Smooth muscle cell (in vitro differentiated cells): ENCODE measurements around the gene GAD2. TPM values are rescaled to one million over a fixed set of nuclear protein-coding genes. Genes with fewer than 3 reads are reported as not detected.

Experiments
- DNase-seq: peaks from one replicate; lab custom pipeline; 2025; ENCODE audit not compliant: unreplicated experiment; lab: John Stamatoyannopoulos, UW
- H2AFZ ChIP-seq: fragments of 200-600 bp; sonication (generic); 2 replicates; pipeline ENCODE4 v1.6.0; 2016; ENCODE audit warnings: antibody characterized with exemption, low read depth, mild to moderate bottlenecking
- H3F3A ChIP-seq: fragments of 200-600 bp; sonication (generic); 2 replicates; pipeline ENCODE4 v1.6.0; 2017; ENCODE audit warnings: antibody characterized with exemption, low read depth
- H3K27ac ChIP-seq: fragments of 200-600 bp; sonication (generic); 2 replicates; pipeline ENCODE4 v1.5.1; 2016; ENCODE audit warnings: low read depth, mild to moderate bottlenecking
- H3K27me3 ChIP-seq: fragments of 200-600 bp; sonication (generic); 2 replicates; pipeline ENCODE4 v1.6.1; 2016; ENCODE audit warnings: low read depth, mild to moderate bottlenecking
- H3K36me3 ChIP-seq: fragments of 200-600 bp; sonication (generic); 2 replicates; pipeline ENCODE4 v1.5.1; 2016; ENCODE audit warnings: low read depth
- H3K4me1 ChIP-seq: fragments of 200-600 bp; sonication (generic); 2 replicates; pipeline ENCODE4 v1.5.1; 2016; ENCODE audit warnings: low read depth
- H3K4me2 ChIP-seq: fragments of 200-600 bp; sonication (generic); 2 replicates; pipeline ENCODE4 v1.6.0; 2016; ENCODE audit warnings: mild to moderate bottlenecking
- H3K4me3 ChIP-seq: fragments of 200-600 bp; sonication (generic); 2 replicates; pipeline ENCODE4 v1.5.1; 2016; ENCODE audit warnings: mild to moderate bottlenecking
- H3K79me2 ChIP-seq: fragments of 200-600 bp; sonication (generic); 2 replicates; pipeline ENCODE4 v1.6.0; 2016; ENCODE audit warnings: low read depth, mild to moderate bottlenecking
- H3K9ac ChIP-seq: fragments of 200-600 bp; sonication (generic); 2 replicates; pipeline ENCODE4 v1.6.0; 2016; ENCODE audit warnings: low read depth
- H3K9me3 ChIP-seq: fragments of 200-600 bp; sonication (generic); replicated peaks from 2 replicates; pipeline ENCODE4 v1.5.1; 2016; ENCODE audit warnings: low read depth
- H4K20me1 ChIP-seq: fragments of 200-600 bp; sonication (generic); 2 replicates; pipeline ENCODE4 v1.6.0; 2016; ENCODE audit warnings: low read depth
- WGBS: methylation state at CpG from one replicate; pipeline ENCODE4 v1.1.7; 2016; ENCODE audit warnings: low lambda C conversion rate; 5-methylcytosine and 5-hydroxymethylcytosine counted together
- polyA plus RNA-seq: library from polyadenylated mRNA; unstranded; fragments of >200 nt; fragmentation: Nextera tagmentation; extraction: Ambion mirVana; gene quantifications from 2 replicates; pipeline ENCODE4 v1.2.1, GENCODE V29; 2016
- total RNA-seq: library from RNA; depleted of rRNA; stranded (reverse); fragments of >200 nt; gene quantifications from 2 replicates; pipeline ENCODE4 v1.2.3, GENCODE V29; 2014
- TF ChIP-seq, protein P1 (sequence below): fragments of 200-600 bp; sonication (generic); IDR thresholded peaks from 2 replicates; pipeline ENCODE4 v1.5.1; 2017; ENCODE audit warnings: borderline replicate concordance, mild to moderate bottlenecking, antibody characterized with exemption; ENCODE audit not compliant: insufficient read depth, poor library complexity, severe bottlenecking

GAD2 gene
- total and polyA plus RNA-seq, 2 experiments from 2014 or later: not detected

DNA sequence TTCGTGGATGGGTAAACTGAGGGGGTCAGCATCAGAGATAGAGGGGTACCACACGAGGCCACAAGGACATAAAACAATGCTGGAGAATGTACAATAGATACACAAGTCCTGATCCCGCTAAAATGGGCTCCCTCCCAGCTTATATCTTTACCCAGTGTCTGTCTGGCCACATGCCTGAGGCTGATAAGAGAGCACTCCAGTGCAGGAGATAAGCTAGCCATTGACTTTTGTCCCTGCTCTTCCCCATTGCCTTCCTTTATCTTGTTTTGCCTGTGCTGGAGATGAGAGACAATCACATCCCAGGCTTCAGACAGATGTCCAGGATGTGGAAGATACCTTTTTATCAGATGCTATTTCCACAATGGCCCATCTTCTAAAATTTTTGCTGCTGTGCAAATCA lies 6.0 kb downstream of the GAD2 start:
- 42% methylated on average over 3 of the region's 3 CpGs for WGBS
- no peaks in the 10 kb centered on the region for H3F3A ChIP-seq
- H3K79me2 ChIP-seq: no peaks in the 10 kb centered on the region
- no peak overlapping the region for H3K9ac ChIP-seq
- H3K9me3 ChIP-seq: no peaks in the 10 kb centered on the region
- H3K27ac ChIP-seq: no peak overlapping the region
- DNase-seq: no peak
- TF ChIP-seq, protein P1, sequence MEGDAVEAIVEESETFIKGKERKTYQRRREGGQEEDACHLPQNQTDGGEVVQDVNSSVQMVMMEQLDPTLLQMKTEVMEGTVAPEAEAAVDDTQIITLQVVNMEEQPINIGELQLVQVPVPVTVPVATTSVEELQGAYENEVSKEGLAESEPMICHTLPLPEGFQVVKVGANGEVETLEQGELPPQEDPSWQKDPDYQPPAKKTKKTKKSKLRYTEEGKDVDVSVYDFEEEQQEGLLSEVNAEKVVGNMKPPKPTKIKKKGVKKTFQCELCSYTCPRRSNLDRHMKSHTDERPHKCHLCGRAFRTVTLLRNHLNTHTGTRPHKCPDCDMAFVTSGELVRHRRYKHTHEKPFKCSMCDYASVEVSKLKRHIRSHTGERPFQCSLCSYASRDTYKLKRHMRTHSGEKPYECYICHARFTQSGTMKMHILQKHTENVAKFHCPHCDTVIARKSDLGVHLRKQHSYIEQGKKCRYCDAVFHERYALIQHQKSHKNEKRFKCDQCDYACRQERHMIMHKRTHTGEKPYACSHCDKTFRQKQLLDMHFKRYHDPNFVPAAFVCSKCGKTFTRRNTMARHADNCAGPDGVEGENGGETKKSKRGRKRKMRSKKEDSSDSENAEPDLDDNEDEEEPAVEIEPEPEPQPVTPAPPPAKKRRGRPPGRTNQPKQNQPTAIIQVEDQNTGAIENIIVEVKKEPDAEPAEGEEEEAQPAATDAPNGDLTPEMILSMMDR: no peak
- no peaks in the 10 kb centered on the region for H3K4me1 ChIP-seq
- no peak overlapping the region for H2AFZ ChIP-seq
- H3K27me3 ChIP-seq: peaks cover 96% of the 10 kb centered on the region
- no peaks in the 10 kb centered on the region for H4K20me1 ChIP-seq
- no peak overlapping the region for H3K4me3 ChIP-seq
- no peak overlapping the region for H3K4me2 ChIP-seq
- no peaks in the 10 kb centered on the region for H3K36me3 ChIP-seq

GRCh38 chr10:26225322-26225721 lies 8.7 kb downstream of the GAD2 start:
- no peaks in the 10 kb centered on the region for H3K79me2 ChIP-seq
- WGBS: 87% methylated on average over 4 of the region's 4 CpGs
- H3K9me3 ChIP-seq: no peaks in the 10 kb centered on the region
- no peak for DNase-seq
- H3F3A ChIP-seq: no peaks in the 10 kb centered on the region
- H3K36me3 ChIP-seq: no peaks in the 10 kb centered on the region
- H3K27me3 ChIP-seq: peaks cover 75% of the 10 kb centered on the region
- H4K20me1 ChIP-seq: no peaks in the 10 kb centered on the region
- H3K4me1 ChIP-seq: no peaks in the 10 kb centered on the region
- H3K27ac ChIP-seq: no peak overlapping the region
- H3K4me3 ChIP-seq: no peak overlapping the region
- no peak overlapping the region for H2AFZ ChIP-seq
- no peak overlapping the region for H3K9ac ChIP-seq
- TF ChIP-seq, protein P1: no peak
- H3K4me2 ChIP-seq: no peak overlapping the region

DNA sequence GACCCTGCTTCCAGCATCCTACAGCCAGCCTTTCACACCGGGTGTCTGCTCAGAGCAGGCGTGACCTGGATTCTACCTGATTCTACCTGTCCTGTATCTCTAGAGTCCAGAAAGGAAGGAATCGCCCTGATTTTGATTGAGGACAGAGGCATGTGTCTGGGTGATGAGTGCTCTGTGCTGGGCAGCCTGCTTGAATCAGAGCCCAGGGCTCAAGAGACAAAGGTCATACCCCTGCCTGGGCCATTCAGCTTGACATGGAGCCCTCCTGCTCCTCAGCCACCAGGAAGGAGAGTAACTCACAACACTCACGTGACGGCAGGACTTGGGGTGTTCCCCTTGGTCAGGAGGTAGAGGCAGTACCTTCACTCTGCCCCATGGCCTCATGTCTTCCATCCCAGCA lies 11.2 kb downstream of the GAD2 start:
- H3K79me2 ChIP-seq: no peaks in the 10 kb centered on the region
- no peak for DNase-seq
- H3K4me3 ChIP-seq: no peak overlapping the region
- H3K27me3 ChIP-seq: peaks cover 58% of the 10 kb centered on the region
- no peak overlapping the region for H3K27ac ChIP-seq
- TF ChIP-seq, protein P1: no peak
- H3F3A ChIP-seq: no peaks in the 10 kb centered on the region
- H4K20me1 ChIP-seq: no peaks in the 10 kb centered on the region
- no peaks in the 10 kb centered on the region for H3K36me3 ChIP-seq
- no peak overlapping the region for H3K4me2 ChIP-seq
- no peak overlapping the region for H3K9ac ChIP-seq
- no peak overlapping the region for H2AFZ ChIP-seq
- H3K4me1 ChIP-seq: no peaks in the 10 kb centered on the region
- H3K9me3 ChIP-seq: no peaks in the 10 kb centered on the region
- 91% methylated on average over 5 of the region's 5 CpGs for WGBS

DNA sequence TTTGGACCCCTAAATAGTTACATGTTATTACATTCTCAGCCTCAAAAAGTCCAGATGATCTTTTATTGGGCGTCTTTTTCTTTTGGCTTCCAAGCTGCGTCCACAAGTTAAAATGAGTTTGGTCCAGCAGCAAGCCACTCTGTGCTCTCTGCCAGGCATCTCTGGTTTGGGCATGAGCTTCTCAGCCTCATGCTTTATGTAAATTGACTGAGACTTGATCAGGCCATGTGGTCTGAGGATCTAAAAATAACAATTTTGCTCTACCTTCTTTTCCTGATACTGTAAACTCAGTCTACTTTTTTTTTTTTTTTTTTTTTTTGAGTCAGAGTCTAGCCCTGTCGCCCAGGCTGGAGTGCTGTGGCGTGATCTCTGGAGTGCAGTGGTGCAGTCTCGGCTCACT lies 15.6 kb downstream of the GAD2 start:
- no peak overlapping the region for H3K27ac ChIP-seq
- DNase-seq: no peak
- H4K20me1 ChIP-seq: no peaks in the 10 kb centered on the region
- H3K4me3 ChIP-seq: no peak overlapping the region
- H3K36me3 ChIP-seq: no peaks in the 10 kb centered on the region
- H3K9me3 ChIP-seq: no peaks in the 10 kb centered on the region
- TF ChIP-seq, protein P1: no peak
- H3K4me2 ChIP-seq: no peak overlapping the region
- 81% methylated on average over 5 of the region's 5 CpGs for WGBS
- H2AFZ ChIP-seq: no peak overlapping the region
- no peaks in the 10 kb centered on the region for H3K4me1 ChIP-seq
- no peaks in the 10 kb centered on the region for H3K79me2 ChIP-seq
- peaks cover 18% of the 10 kb centered on the region for H3K27me3 ChIP-seq
- no peak overlapping the region for H3K9ac ChIP-seq
- no peaks in the 10 kb centered on the region for H3F3A ChIP-seq
